Fibroblast of lung (primary cell): ENCODE measurements around the gene CGB2. TPM values are rescaled to one million over a fixed set of nuclear protein-coding genes. Genes with fewer than 3 reads are reported as not detected.

Experiments used
- DNase-seq, 2 donors: peaks; one replicate each; pipeline versions ENCODE4 v3.0.0 to v3.0.0-alpha.2; 2010; ENCODE audit warnings: low read depth in 2 of 2
- H2AFZ ChIP-seq: 2 replicates; pipeline ENCODE4 v1.5.1; 2012; ENCODE audit warnings: low read length, control low read depth, inconsistent platforms
- H3K27ac ChIP-seq: 2 replicates; pipeline ENCODE4 v1.5.1; 2011; ENCODE audit warnings: low read length, control low read depth; ENCODE audit not compliant: insufficient read depth
- H3K27me3 ChIP-seq: 2 replicates; pipeline ENCODE4 v1.5.1; 2011; ENCODE audit warnings: mild to moderate bottlenecking, low read length; ENCODE audit not compliant: control insufficient read depth, insufficient read depth
- H3K36me3 ChIP-seq: 2 replicates; pipeline ENCODE4 v1.5.1; 2011; ENCODE audit warnings: low read length; ENCODE audit not compliant: control insufficient read depth, insufficient read depth
- H3K4me1 ChIP-seq: 2 replicates; pipeline ENCODE4 v1.5.1; 2011; ENCODE audit warnings: low read length; ENCODE audit not compliant: control insufficient read depth, insufficient read depth; ENCODE audit errors: extremely low read depth
- H3K4me2 ChIP-seq: 2 replicates; pipeline ENCODE4 v1.5.1; 2011; ENCODE audit warnings: low read length, control low read depth; ENCODE audit not compliant: insufficient read depth; ENCODE audit errors: extremely low read depth
- H3K4me3 ChIP-seq, 4 experiments: fragments of 200-600 bp in 1 of 4; sonication (generic) in 1 of 4; replicated peaks in 1 of 4; 2 replicates each; pipeline ENCODE4 v1.5.1; 2011 to 2016; ENCODE audit warnings: low read length in 4 of 4, low read depth in 3 of 4, mild to moderate bottlenecking in 3 of 4, control low read depth in 2 of 4, inconsistent platforms in 1 of 4, mixed read lengths in 1 of 4; ENCODE audit not compliant: insufficient read depth in 1 of 4; ENCODE audit errors: control extremely low read depth in 1 of 4
- H3K79me2 ChIP-seq: 2 replicates; pipeline ENCODE4 v1.5.1; 2012; ENCODE audit warnings: mild to moderate bottlenecking, low read length, inconsistent platforms; ENCODE audit not compliant: control insufficient read depth, insufficient read depth
- H3K9ac ChIP-seq: 2 replicates; pipeline ENCODE4 v1.5.1; 2011; ENCODE audit warnings: mild to moderate bottlenecking, low read length, control low read depth; ENCODE audit not compliant: insufficient read depth
- H3K9me3 ChIP-seq: 2 replicates; pipeline ENCODE4 v1.5.1; 2012; ENCODE audit warnings: low read depth, low read length; ENCODE audit not compliant: control insufficient read depth, insufficient read depth
- H4K20me1 ChIP-seq: 2 replicates; pipeline ENCODE4 v1.5.1; 2011; ENCODE audit warnings: low read length; ENCODE audit not compliant: control insufficient read depth, insufficient read depth; ENCODE audit errors: extremely low read depth
- EZH2 ChIP-seq: IDR thresholded peaks from 2 replicates; pipeline ENCODE4 v1.5.1; 2012; ENCODE audit warnings: low read length, control low read depth, mild to moderate bottlenecking; ENCODE audit errors: missing control alignments
- polyA plus RNA-seq, 2 donors: library from polyadenylated mRNA; depleted of rRNA in 1 of 2; stranded (reverse) in 1 of 2; unstranded in 1 of 2; fragments of >200 nt; gene quantifications; 2 replicates each; pipeline ENCODE4 v1.2.1, GENCODE V29; 2011 to 2012; ENCODE audit warnings: missing spikeins in 1 of 2
- total RNA-seq: library from RNA; depleted of rRNA; stranded (reverse); fragments of >200 nt; gene quantifications from 2 replicates; pipeline ENCODE4 v1.2.1, GENCODE V29; 2014
- TF ChIP-seq, protein P1 (sequence below), 2 donors: IDR thresholded peaks in 1 of 2; conservative IDR thresholded peaks in 1 of 2; 1 replicate in 1 of 2; 2 replicates in 1 of 2; pipeline ENCODE4 v1.5.1; 2011 to 2012; ENCODE audit warnings: low read length in 2 of 2, control low read depth in 1 of 2, inconsistent platforms in 1 of 2, low read depth in 1 of 2, mild to moderate bottlenecking in 1 of 2

Gene CGB2
- total and polyA plus RNA-seq, 2 donors (not counting 1 experiment from before 2014, with no cell fraction given), result not detected

DNA sequence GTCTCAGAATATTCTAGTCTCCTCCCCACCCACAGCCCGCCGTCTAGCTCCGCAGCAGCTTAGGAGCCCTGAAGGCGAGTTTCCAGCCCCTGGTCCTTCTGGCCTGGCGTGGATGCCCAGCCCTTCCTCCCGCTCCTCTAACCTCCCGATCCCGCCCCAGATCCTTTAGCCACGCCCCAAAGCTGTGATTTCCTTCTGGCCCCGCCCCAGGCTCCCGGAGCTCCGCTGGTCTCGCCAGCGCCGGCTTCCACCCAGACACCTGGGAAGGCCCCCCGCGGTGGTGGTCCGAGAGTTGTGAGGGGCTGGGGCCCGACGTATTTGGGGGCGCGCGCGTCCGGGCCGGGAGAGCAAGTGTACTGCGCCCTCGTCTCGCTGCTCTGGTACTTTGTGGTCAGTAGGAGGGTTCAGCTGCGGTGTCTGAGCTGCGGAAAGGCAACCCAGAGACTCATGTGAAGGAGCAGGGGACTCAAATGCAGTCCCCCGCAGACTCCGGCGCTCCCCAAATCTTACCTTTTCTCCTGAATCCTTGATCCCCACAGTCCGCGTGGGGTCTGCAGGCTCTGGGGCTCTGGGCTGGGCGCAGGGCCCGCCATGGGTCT, 26.0 kb downstream of the CGB2 start, which contains the start of gene CGB7:
Gene CGB7 (minus strand): TSS at position 114 of the 599 bp plus-strand sequence. CDS start 2,374 bp downstream, outside the sequence.
- peak; percentile 33 to 62 for DNase-seq
- H3K4me1 ChIP-seq, result peaks cover 2% of the 10 kb centered on the region
- H3K79me2 ChIP-seq, result no peaks in the 10 kb centered on the region
- H3K9me3 ChIP-seq, result no peaks in the 10 kb centered on the region
- peak within 1 kb of the TSS; percentile 45 to 64 (median 52) for H3K4me3 ChIP-seq
- H4K20me1 ChIP-seq, result no peaks in the 10 kb centered on the region
- no peaks in the 10 kb centered on the region for H3K36me3 ChIP-seq
- H3K27me3 ChIP-seq, result no peaks in the 10 kb centered on the region
- H3K9ac ChIP-seq, result no peak within 1 kb of the TSS
- H3K4me2 ChIP-seq, result peak within 1 kb of the TSS; percentile 94
- peak within 1 kb of the TSS; percentile 62 for H2AFZ ChIP-seq
- TF ChIP-seq EZH2, result no peak
- TF ChIP-seq, protein P1, sequence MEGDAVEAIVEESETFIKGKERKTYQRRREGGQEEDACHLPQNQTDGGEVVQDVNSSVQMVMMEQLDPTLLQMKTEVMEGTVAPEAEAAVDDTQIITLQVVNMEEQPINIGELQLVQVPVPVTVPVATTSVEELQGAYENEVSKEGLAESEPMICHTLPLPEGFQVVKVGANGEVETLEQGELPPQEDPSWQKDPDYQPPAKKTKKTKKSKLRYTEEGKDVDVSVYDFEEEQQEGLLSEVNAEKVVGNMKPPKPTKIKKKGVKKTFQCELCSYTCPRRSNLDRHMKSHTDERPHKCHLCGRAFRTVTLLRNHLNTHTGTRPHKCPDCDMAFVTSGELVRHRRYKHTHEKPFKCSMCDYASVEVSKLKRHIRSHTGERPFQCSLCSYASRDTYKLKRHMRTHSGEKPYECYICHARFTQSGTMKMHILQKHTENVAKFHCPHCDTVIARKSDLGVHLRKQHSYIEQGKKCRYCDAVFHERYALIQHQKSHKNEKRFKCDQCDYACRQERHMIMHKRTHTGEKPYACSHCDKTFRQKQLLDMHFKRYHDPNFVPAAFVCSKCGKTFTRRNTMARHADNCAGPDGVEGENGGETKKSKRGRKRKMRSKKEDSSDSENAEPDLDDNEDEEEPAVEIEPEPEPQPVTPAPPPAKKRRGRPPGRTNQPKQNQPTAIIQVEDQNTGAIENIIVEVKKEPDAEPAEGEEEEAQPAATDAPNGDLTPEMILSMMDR (conservative IDR thresholded peaks at IDR 0.05 in 1 of 2, IDR thresholded peaks at IDR 0.05 in 1 of 2; ENCODE audit: low read depth in 1 of 2, low read length in 2 of 2), result no peak
- no peak within 1 kb of the TSS for H3K27ac ChIP-seq

DNA sequence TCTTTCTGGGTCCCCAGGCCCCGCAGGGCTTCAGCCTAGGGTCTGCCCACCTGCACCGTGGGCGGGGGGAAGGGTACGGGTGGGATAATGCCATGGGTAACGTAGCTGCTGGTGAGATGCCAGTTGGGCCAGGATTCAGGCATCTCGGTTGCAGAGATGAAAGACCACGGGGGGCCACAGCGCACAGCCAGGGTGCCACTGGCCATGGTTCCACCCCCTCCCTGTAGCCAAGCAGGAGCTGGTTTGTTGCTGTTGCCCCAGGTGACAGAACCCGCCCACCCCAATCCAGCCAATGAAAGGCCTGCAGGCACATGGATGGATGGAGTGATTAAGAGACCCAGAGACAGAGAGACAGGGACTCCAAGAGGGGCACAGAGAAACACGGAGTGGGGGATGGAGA, 26.9 kb downstream of the CGB2 start:
- no peak overlapping the region for H3K4me3 ChIP-seq
- no peak overlapping the region for H3K4me2 ChIP-seq
- H3K27me3 ChIP-seq, result no peaks in the 10 kb centered on the region
- no peaks in the 10 kb centered on the region for H3K9me3 ChIP-seq
- H4K20me1 ChIP-seq, result no peaks in the 10 kb centered on the region
- no peak overlapping the region for H2AFZ ChIP-seq
- H3K27ac ChIP-seq, result no peak overlapping the region
- H3K79me2 ChIP-seq, result no peaks in the 10 kb centered on the region
- peaks cover 2% of the 10 kb centered on the region for H3K4me1 ChIP-seq
- TF ChIP-seq, protein P1 (conservative IDR thresholded peaks at IDR 0.05 in 1 of 2, IDR thresholded peaks at IDR 0.05 in 1 of 2; ENCODE audit: low read depth in 1 of 2, low read length in 2 of 2), result no peak
- TF ChIP-seq EZH2, result no peak
- H3K9ac ChIP-seq, result no peak overlapping the region
- H3K36me3 ChIP-seq, result no peaks in the 10 kb centered on the region
- DNase-seq, result peak in 1 of 2 donors; percentile 51

DNA sequence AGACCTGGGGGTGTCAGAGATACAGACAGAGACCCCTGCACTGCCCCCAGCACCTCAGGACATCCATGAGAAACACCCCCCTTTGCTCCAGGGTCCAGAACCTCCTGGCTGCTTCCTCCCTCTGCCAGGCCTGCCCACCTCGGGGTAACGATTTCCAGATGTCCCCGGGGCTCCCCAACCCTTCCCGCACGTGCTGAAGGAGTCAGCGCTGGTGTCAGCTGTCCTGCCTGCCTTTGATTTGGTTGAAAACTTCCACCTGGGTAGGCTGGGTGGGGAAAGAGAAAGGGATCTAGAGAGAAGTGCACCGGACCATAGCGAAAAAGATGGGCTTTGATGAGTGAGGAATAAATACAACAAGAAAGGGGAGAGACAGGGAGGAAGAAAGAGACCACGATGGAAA, 27.4 kb downstream of the CGB2 start:
- Histone ChIP-seq H3K9me3 (no peaks in the 10 kb centered on the region), H2AFZ (no peak overlapping the region), H3K27me3 (peaks cover 2% of the 10 kb centered on the region), H3K4me3 (no peak overlapping the region), H3K4me2 (no peak overlapping the region), H3K36me3 (no peaks in the 10 kb centered on the region), H4K20me1 (no peaks in the 10 kb centered on the region), H3K27ac (no peak overlapping the region), H3K9ac (no peak overlapping the region), H3K79me2 (no peaks in the 10 kb centered on the region), H3K4me1 (peaks cover 2% of the 10 kb centered on the region)
- no peak for DNase-seq
- TF ChIP-seq EZH2, result no peak
- TF ChIP-seq, protein P1 (conservative IDR thresholded peaks at IDR 0.05 in 1 of 2, IDR thresholded peaks at IDR 0.05 in 1 of 2; ENCODE audit: low read depth in 1 of 2, low read length in 2 of 2), result no peak
